Kidney (tissue), 14 donors: Measurements from ENCODE around the gene DMAC2L. TPM values are rescaled to one million over a fixed set of nuclear protein-coding genes. Genes with fewer than 3 reads are reported as not detected.

Experiments
- DNase-seq, 5 donors: peaks; one replicate each; pipeline ENCODE4 v3.0.0-alpha.2; 2013 to 2020
- FAIRE-seq: peaks from 2 replicates; lab custom pipeline; 2012; peaks lifted over from hg19 to GRCh38; lab: Jason Lieb, UNC
- H3K27ac ChIP-seq, 2 donors: one replicate each; pipeline ENCODE4 v1.7.0; 2013; ENCODE audit warnings: low read depth in 2 of 2, low read length in 2 of 2, inconsistent platforms in 1 of 2
- H3K27me3 ChIP-seq: one replicate; pipeline ENCODE4 v1.7.1; 2013; ENCODE audit warnings: low read length, inconsistent platforms; ENCODE audit not compliant: control insufficient read depth, insufficient read depth
- H3K36me3 ChIP-seq, 3 donors: one replicate each; pipeline versions ENCODE4 v1.7.0 to v1.7.1; 2013; ENCODE audit warnings: low read length in 3 of 3, control low read depth in 1 of 3, inconsistent platforms in 1 of 3; ENCODE audit not compliant: insufficient read depth in 3 of 3, control insufficient read depth in 2 of 3
- H3K4me1 ChIP-seq, 3 donors: one replicate each; pipeline versions ENCODE4 v1.7.0 to v1.7.1; 2013; ENCODE audit warnings: low read length in 3 of 3, inconsistent platforms in 1 of 3, low read depth in 1 of 3; ENCODE audit not compliant: control insufficient read depth in 2 of 3, insufficient read depth in 2 of 3
- H3K4me3 ChIP-seq, 3 donors: one replicate each; pipeline versions ENCODE4 v1.7.0 to v1.8.1; 2013; ENCODE audit warnings: low read length in 3 of 3, control low read depth in 1 of 3, inconsistent platforms in 1 of 3
- H3K9ac ChIP-seq, 3 donors: one replicate each; pipeline versions ENCODE4 v1.7.0 to v1.7.1; 2013; ENCODE audit warnings: low read length in 3 of 3, control low read depth in 1 of 3, inconsistent platforms in 1 of 3
- H3K9me3 ChIP-seq, 3 donors: one replicate each; pipeline versions ENCODE4 v1.7.0 to v1.7.1; 2013; ENCODE audit warnings: low read length in 3 of 3, control low read depth in 1 of 3, inconsistent platforms in 1 of 3; ENCODE audit not compliant: control insufficient read depth in 2 of 3, insufficient read depth in 1 of 3
- intact Hi-C: fragments of 100-400 bp; cut with DNase I; formaldehyde crosslinking; loops from one replicate; pipeline ENCODE4 v1.11.1; 2022
- polyA plus RNA-seq: library from polyadenylated mRNA; stranded (reverse); fragments of 350-450 nt; fragmentation: Illumina TruSeq; extraction: RNeasy Lipid Tissue Mini Kit (QIAGEN cat#74804); gene quantifications from one replicate; pipeline ENCODE4 v1.2.3, GENCODE V29; 2014; ENCODE audit warnings: low read depth, low replicate concordance; ENCODE audit not compliant: insufficient read depth
- total RNA-seq: library from RNA; stranded (reverse); fragmentation: NEBNext Ultra II Directional; extraction: Animal tissue kit (Norgen Biotek cat#: 25700); gene quantifications from one replicate; pipeline ENCODE4 v1.2.1, GENCODE V29; 2021
- TF ChIP-seq, protein P1 (sequence below): IDR thresholded peaks from 3 replicates; pipeline ENCODE4 v1.5.1; 2012; ENCODE audit warnings: mild to moderate bottlenecking, moderate library complexity, borderline replicate concordance; ENCODE audit not compliant: insufficient read depth; ENCODE audit errors: extremely low read depth
- donor health status: control.
- donor health status: control.
- donor health status: control.
- donor health status: control.
- donor health status: control.
- donor health status: DM: yes; HTN: yes; CAD: no.
- donor health status: Normal renal cell carcinoma (clear cell type).

DMAC2L gene
- total and polyA plus RNA-seq, 2 donors from 2014 or later = 23.7 to 27.3 TPM

DNA sequence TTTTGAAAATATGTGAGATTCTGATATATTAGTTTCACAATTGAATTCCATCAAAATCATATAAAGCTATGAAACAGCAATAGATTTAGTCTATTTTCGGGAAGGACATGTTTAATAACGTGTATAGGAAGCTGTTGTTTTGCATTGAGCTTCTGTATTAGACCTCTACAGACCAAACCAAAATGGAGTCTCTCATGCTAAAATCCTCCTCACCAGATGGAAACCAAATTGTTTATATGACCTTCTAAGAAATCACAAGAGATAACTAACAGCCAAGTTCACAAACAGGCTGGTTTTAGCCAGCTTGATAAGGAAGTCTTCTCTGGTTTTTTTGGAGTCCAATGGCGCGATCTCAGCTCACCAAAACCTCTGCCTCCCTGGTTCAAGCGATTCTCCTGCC is 24.0 kb upstream of the DMAC2L start:
- H3K36me3 ChIP-seq = peaks cover 0 to 10% (median 0%) of the 10 kb centered on the region in 3 donors
- no peak overlapping the region for H3K4me3 ChIP-seq
- no peak for DNase-seq
- H3K9ac ChIP-seq = no peak overlapping the region
- no peak for FAIRE-seq
- H3K4me1 ChIP-seq = no peaks in the 10 kb centered on the region
- H3K27me3 ChIP-seq = no peaks in the 10 kb centered on the region
- intact Hi-C loops = no loop called here
- H3K27ac ChIP-seq = no peak overlapping the region
- TF ChIP-seq, protein P1, sequence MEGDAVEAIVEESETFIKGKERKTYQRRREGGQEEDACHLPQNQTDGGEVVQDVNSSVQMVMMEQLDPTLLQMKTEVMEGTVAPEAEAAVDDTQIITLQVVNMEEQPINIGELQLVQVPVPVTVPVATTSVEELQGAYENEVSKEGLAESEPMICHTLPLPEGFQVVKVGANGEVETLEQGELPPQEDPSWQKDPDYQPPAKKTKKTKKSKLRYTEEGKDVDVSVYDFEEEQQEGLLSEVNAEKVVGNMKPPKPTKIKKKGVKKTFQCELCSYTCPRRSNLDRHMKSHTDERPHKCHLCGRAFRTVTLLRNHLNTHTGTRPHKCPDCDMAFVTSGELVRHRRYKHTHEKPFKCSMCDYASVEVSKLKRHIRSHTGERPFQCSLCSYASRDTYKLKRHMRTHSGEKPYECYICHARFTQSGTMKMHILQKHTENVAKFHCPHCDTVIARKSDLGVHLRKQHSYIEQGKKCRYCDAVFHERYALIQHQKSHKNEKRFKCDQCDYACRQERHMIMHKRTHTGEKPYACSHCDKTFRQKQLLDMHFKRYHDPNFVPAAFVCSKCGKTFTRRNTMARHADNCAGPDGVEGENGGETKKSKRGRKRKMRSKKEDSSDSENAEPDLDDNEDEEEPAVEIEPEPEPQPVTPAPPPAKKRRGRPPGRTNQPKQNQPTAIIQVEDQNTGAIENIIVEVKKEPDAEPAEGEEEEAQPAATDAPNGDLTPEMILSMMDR = no peak
- no peaks in the 10 kb centered on the region for H3K9me3 ChIP-seq

- no peak overlapping the region for H3K9ac ChIP-seq
- H3K27ac ChIP-seq = no peak overlapping the region
Observed at GRCh38 chr14:50290306-50290705, 21.8 kb upstream of the DMAC2L start.

DNA sequence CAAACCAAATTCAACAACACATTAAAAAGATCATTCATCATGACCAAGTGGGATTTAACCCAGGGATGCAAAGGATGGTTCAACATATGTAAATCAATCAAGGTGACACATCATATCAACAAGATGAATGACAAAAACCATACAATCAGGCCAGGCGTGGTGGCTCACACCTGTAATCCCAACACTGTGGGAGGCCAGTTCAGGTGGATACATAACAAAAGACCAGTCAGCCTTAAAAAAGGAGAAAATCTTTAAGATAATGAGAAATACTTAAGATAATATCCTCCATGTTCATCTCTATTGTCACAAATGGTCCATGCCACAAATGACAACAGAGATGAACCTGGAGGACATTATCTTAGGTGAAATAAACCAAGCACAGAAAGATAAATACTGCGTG is 12.5 kb upstream of the DMAC2L start:
- no peak overlapping the region for H3K4me3 ChIP-seq
- intact Hi-C loops = no loop called here
- no peak overlapping the region for H3K27ac ChIP-seq
- H3K36me3 ChIP-seq = no peaks in the 10 kb centered on the region
- TF ChIP-seq, protein P1 = no peak
- FAIRE-seq = no peak
- DNase-seq = no peak
- no peaks in the 10 kb centered on the region for H3K27me3 ChIP-seq
- peaks cover 0 to 6% (median 0%) of the 10 kb centered on the region in 3 donors for H3K4me1 ChIP-seq
- H3K9ac ChIP-seq = no peak overlapping the region
- H3K9me3 ChIP-seq = no peaks in the 10 kb centered on the region

More at GRCh38 chr14:50290306-50290705, 21.8 kb upstream of the DMAC2L start:
- TF ChIP-seq, protein P1 = no peak
- Histone ChIP-seq H3K36me3 (peaks cover 0 to 10% (median 5%) of the 10 kb centered on the region in 3 donors), H3K9me3 (no peaks in the 10 kb centered on the region), H3K4me1 (no peaks in the 10 kb centered on the region), H3K4me3 (no peak overlapping the region), H3K27me3 (no peaks in the 10 kb centered on the region)
- intact Hi-C loops = no loop called here
- FAIRE-seq (no peak), DNase-seq (no peak)

DNA sequence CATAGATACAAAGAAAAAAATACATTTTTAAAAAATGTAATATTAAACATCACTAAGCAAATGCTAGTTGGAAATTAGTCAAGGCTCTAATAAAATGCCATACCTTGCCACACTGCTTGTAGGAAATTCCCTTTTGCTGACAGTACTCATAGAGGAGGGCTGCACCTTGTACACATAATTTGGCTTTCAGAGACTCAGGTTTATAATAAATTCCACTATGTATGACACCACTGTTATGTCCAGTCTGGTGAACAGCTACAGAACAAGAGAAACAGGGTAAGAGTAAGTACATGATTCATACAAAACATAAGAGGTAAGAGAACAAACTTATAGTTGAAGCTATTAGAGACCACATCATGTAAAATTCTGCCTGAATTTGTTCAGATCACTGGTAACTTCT is 10.2 kb upstream of the DMAC2L start:
- TF ChIP-seq, protein P1 = no peak

More for the DNA sequence above, 10.2 kb upstream of the DMAC2L start:
- no peaks in the 10 kb centered on the region for H3K27me3 ChIP-seq
- H3K4me1 ChIP-seq = peaks cover 0 to 6% (median 0%) of the 10 kb centered on the region in 3 donors
- H3K4me3 ChIP-seq = no peak overlapping the region
- no peaks in the 10 kb centered on the region for H3K36me3 ChIP-seq
- DNase-seq = no peak
- H3K27ac ChIP-seq = no peak overlapping the region
- intact Hi-C loops = no loop called here
- H3K9ac ChIP-seq = no peak overlapping the region
- H3K9me3 ChIP-seq = no peaks in the 10 kb centered on the region
- no peak for FAIRE-seq
